Stimulated activated CD4-positive, alpha-beta T cell treated with anti-CD3 and anti-CD28 coated beads, Interleukin-15, amount 100 ng/mL, for 1 hour (primary cell): ENCODE measurements around the gene NRAP.

ENCODE experiments used
- DNase-seq, 2 donors: peaks; one replicate each; pipeline ENCODE4 v3.0.0-alpha.2; 2020; ENCODE audit warnings: low read depth in 1 of 2, low spot score in 1 of 2

Gene NRAP, protein sequence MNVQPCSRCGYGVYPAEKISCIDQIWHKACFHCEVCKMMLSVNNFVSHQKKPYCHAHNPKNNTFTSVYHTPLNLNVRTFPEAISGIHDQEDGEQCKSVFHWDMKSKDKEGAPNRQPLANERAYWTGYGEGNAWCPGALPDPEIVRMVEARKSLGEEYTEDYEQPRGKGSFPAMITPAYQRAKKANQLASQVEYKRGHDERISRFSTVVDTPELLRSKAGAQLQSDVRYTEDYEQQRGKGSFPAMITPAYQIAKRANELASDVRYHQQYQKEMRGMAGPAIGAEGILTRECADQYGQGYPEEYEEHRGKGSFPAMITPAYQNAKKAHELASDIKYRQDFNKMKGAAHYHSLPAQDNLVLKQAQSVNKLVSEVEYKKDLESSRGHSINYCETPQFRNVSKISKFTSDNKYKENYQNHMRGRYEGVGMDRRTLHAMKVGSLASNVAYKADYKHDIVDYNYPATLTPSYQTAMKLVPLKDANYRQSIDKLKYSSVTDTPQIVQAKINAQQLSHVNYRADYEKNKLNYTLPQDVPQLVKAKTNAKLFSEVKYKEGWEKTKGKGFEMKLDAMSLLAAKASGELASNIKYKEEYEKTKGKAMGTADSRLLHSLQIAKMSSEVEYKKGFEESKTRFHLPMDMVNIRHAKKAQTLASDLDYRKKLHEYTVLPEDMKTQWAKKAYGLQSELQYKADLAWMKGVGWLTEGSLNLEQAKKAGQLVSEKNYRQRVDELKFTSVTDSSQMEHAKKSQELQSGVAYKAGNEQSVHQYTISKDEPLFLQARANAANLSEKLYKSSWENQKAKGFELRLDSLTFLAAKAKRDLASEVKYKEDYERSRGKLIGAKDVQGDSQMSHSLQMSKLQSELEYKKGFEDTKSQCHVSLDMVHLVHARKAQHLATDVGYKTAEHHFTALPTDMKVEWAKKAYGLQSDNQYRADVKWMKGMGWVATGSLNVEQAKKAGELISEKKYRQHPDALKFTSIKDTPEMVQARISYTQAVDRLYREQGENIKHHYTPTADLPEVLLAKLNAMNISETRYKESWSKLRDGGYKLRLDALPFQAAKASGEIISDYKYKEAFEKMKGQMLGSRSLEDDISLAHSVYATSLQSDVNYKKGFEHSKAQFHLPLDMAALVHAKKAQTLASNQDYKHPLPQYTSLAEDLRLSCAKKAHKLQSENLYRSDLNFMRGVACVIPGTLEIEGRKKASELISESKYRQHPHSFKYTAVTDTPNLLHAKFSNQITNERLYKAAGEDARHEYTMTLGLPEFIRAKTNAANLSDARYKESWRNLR (N-terminal part only)

DNA sequence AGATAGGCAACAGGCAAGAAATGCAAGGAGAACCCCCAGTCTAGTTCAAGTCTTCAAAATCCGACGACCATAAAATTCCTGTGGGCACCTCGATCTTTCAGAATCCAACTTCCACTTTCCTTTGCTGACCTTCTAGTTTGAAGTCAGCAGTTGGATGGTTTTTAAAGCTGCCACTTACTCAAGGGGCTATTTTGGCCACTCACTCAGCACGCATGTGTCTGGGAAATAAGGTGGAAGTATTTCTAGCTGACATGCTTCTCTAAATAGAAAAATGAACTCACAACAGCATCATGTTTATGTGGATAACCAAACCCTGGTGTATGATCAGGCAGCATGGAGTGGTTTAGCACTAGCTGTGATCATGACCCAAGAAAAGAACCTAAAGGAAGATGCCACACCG is at the start of gene NRAP:
NRAP (minus strand) TSS at position 134 of the 400 bp plus-strand sequence. CDS start 159 bp downstream, outside the sequence.
- DNase-seq = no peak

DNA sequence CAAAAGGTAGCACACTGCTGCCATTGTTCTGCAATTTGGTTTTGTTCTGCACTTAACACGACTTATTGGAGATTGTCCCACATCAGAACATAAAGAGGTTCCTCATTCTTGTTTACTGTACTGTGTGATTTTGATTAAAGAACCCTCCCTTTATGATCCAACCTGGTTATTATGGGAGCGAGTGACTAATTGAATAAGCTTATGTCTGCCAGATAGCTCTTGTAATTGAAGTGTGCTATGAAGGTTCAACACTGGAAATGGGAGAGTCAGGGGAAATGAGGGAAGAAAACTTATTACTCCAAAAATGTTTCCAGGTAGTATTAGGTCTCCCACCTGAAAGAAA is 49.8 kb upstream of the NRAP start:
- DNase-seq = no peak

- no peak for DNase-seq
Observed at GRCh38 chr10:113712755-113713639, 49.2 kb upstream of the NRAP start.

- no peak for DNase-seq
Observed at GRCh38 chr10:113712024-113712423, 48.2 kb upstream of the NRAP start.

- no peak for DNase-seq
Observed at GRCh38 chr10:113711142-113711541, 47.3 kb upstream of the NRAP start.

DNA sequence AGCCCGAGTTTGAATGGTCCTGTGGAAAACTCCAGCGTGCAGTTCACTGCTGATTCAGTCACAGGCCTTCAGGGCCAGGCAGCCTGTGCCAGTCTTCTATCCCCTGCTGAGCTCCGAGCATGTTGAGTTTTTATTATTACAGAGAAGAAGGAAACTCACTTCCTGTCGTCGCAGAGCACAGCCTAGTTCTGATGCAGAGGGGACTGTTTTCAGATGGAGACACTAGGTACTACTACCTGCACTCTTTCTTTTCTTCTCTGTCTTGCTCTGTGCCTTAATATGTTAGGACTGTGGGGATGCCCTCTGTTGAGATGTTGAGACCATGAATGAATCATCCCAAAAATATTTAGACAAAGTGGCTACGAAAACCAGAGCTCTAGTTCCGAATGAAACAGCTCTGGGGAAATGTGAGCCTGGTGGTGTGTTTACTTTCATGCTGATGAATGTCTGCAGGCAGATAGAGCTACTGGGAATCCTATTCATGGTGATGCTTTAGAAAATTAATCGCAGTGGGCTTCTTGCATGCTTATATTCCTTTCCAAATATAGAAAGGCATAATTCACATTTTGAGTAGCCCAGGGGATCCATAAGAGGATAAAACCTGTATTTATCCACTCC is 45.5 kb upstream of the NRAP start:
- no peak for DNase-seq

DNA sequence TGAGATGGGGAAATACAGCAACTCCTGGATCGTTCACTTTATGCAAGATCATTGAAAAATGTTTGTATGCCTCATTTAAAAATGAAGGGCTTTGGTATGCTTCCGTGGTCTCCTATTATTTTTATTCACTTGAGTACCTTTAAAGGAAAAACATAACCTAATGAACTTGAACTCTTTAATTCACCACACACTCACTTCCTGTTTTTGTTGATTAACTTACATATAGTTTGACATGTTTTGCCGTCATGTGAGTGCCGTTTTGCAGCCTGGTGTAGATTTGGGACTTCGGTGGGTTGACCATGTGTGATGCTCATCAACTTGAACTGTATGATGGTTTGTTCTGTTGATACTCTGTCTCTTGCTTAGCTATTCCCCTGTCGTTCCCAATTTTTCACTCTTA is 44.8 kb upstream of the NRAP start:
- DNase-seq = no peak

GRCh38 chr10:113706623-113707022 is 42.8 kb upstream of the NRAP start:
- no peak for DNase-seq

- no peak for DNase-seq
Observed at GRCh38 chr10:113705344-113705652, 41.5 kb upstream of the NRAP start.

DNA sequence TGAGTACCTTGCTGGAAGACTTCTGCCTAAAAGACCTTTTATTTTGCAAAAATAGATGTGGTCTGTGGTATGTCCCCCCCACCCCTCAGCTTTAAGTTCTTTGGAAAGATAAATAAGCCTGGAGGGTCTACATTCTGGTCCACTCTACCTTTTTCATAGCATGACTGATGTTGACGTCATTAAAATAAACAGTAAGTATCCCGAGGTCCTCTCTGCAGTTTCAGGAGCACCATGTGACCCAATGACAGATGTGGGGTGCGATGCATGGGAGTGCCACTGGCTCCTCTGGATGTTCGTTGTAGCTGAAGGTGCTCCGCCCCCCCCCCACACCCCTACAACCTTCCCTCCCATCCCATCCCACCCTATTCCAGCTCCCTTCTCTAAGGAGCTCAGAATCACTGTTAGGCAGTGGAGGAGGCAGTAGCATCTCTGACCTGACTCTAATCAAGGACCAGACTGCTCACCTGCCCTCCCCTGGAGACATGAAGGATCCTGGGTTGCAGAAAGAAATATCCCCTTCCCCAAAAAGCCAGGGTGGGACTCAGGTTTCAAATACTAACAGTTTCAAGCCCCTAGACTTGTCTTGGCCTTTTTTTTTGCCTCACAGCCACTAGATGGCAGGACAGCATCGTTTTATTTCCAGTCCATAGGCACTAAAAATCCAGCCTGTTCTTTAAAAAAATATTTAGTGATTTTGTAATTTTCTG is 40.9 kb upstream of the NRAP start:
- no peak for DNase-seq

GRCh38 chr10:113697595-113697994 is 33.8 kb upstream of the NRAP start:
- DNase-seq = no peak

GRCh38 chr10:113695691-113696090 is 31.9 kb upstream of the NRAP start:
- DNase-seq = no peak

DNA sequence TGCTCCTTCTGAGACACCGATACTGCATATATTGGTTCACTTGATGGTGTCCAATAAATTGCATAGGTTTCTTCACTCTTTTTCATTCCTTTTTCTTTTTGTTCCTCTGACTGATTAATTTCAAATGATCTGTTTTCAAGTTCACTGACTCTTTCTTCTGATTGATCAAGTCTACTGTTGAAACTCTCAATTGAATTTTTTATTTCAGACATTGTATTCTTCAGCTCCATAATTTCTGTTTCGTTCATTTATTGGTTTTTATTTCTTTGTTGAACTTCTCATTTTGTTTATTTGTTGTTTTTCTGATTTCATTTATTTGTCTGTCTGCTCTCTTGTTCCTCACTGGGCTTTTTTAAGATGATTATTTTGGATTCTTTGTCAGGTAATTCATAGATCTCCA is 29.5 kb upstream of the NRAP start:
- DNase-seq = no peak

GRCh38 chr10:113692271-113692670 is 28.4 kb upstream of the NRAP start:
- DNase-seq = no peak

DNA sequence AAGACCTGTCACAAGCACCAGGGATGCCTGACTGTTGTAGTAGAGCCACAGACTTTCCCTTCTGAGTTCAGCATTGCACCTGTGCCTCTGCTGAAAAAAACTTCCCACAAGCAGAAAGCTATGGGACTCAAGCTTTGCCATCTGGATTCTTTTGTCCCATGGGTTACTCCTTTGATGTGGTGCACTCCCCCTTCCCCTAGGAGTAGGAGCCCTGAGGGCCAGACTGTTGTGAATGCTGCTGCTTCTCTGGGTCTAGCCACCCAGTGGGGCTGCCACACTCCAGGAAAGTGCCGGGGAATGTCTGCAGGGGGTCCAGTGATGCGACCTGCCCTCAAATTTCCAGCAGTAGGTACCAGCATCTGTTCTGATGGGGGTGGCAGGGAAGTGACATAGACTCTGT is 27.5 kb upstream of the NRAP start:
- DNase-seq = no peak

- no peak for DNase-seq
Observed at GRCh38 chr10:113690749-113691148, 26.9 kb upstream of the NRAP start.

- DNase-seq = no peak
Observed at GRCh38 chr10:113689574-113689973, 25.7 kb upstream of the NRAP start.

GRCh38 chr10:113689057-113689456 is 25.2 kb upstream of the NRAP start:
- no peak for DNase-seq

DNA sequence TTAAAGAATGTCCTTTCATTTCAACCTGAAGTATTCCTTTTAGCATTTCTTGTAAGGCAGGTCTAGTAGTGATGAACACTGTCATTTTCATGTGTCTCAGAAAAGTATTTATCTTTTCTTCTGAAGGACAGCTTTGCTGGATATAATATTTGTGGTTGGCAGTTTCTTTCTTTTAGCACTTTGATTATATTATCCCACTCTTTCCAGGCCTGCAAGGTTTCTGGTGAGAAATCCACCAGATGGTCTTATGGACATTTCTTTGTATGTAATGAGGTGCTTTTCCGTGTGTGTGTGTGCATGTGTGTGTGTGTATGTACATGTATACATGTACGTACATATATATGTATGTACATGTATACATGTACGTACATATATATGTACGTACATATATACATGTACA is 23.2 kb upstream of the NRAP start:
- no peak for DNase-seq

GRCh38 chr10:113686028-113686427 is 22.2 kb upstream of the NRAP start:
- DNase-seq = no peak
